SK-N-SH (cell line): Measurements from ENCODE around the gene ZNF296. TPM values are rescaled to one million over a fixed set of nuclear protein-coding genes. Genes with fewer than 3 reads are reported as not detected.

Source experiments
- CTCF ChIA-PET: fragments of 300-600, 350-600 bp; formaldehyde crosslinking; extraction: SDS; loops from one replicate; lab custom pipeline; 2021; lab: Yijun Ruan, JAX
- POLR2A ChIA-PET: fragments of 350-600 bp; sonication (Branson Sonifier 250); formaldehyde crosslinking; extraction: SDS; loops from one replicate; lab custom pipeline; 2020; ENCODE audit warnings: antibody characterized with exemption, inconsistent platforms; lab: Yijun Ruan, JAX
- DNase-seq: peaks from one replicate; pipeline ENCODE4 v3.0.0; 2012
- H2AFZ ChIP-seq: fragments of 200-600 bp; sonication (generic); 2 replicates; pipeline ENCODE4 v1.8.1; 2016; ENCODE audit warnings: antibody characterized with exemption, mild to moderate bottlenecking, low read depth
- H3F3A ChIP-seq: fragments of 200-600 bp; sonication (generic); replicated peaks from 2 replicates; pipeline ENCODE3; 2016; ENCODE audit warnings: antibody characterized with exemption, mild to moderate bottlenecking; ENCODE audit not compliant: insufficient read depth
- H3K27ac ChIP-seq, 2 experiments: fragments of 200-500 bp in 1 of 2; fragments of 200-600 bp in 1 of 2; sonication (Bioruptor generic) in 1 of 2; sonication (generic), shearing (Covaris generic) in 1 of 2; 2 replicates each; pipeline versions ENCODE4 v1.5.1 to v1.6.1; 2014 to 2016; ENCODE audit warnings: low read depth in 2 of 2, inconsistent platforms in 1 of 2, low read length in 1 of 2, mild to moderate bottlenecking in 1 of 2, mixed read lengths in 1 of 2
- H3K27me3 ChIP-seq: fragments of 200-600 bp; sonication (generic), shearing (Covaris generic); 2 replicates; pipeline ENCODE4 v1.6.1; 2016; ENCODE audit warnings: mixed run types; ENCODE audit not compliant: insufficient read depth
- H3K36me3 ChIP-seq, 2 experiments: fragments of 200-500 bp in 1 of 2; fragments of 200-600 bp in 1 of 2; sonication (Bioruptor generic) in 1 of 2; sonication (generic) in 1 of 2; replicated peaks in 1 of 2; 2 replicates each; pipeline versions ENCODE3 to v1.5.1; 2014 to 2016; ENCODE audit warnings: low read length in 1 of 2, mild to moderate bottlenecking in 1 of 2; ENCODE audit not compliant: insufficient read depth in 2 of 2, control insufficient read depth in 1 of 2
- H3K4me1 ChIP-seq, 2 experiments: fragments of 200-500 bp in 1 of 2; fragments of 200-600 bp in 1 of 2; sonication (Bioruptor generic) in 1 of 2; sonication (generic), shearing (Covaris generic) in 1 of 2; 2 replicates each; pipeline versions ENCODE4 v1.5.1 to v1.6.1; 2014 to 2016; ENCODE audit warnings: low read depth in 1 of 2, low read length in 1 of 2, mixed run types in 1 of 2; ENCODE audit not compliant: insufficient read depth in 2 of 2, control insufficient read depth in 1 of 2
- H3K4me2 ChIP-seq: fragments of 200-600 bp; sonication (generic), shearing (Covaris generic); 2 replicates; pipeline ENCODE4 v1.6.1; 2017; ENCODE audit warnings: mixed run types
- H3K4me3 ChIP-seq, 2 experiments: fragments of 200-500 bp in 1 of 2; fragments of 200-600 bp in 1 of 2; sonication (Bioruptor generic) in 1 of 2; sonication (generic), shearing (Covaris generic) in 1 of 2; 2 replicates each; pipeline versions ENCODE4 v1.5.1 to v1.8.1; 2014 to 2016; ENCODE audit warnings: low read depth in 2 of 2, inconsistent platforms in 1 of 2, low read length in 1 of 2, mild to moderate bottlenecking in 1 of 2, mixed read lengths in 1 of 2, moderate library complexity in 1 of 2
- H3K79me2 ChIP-seq: fragments of 200-600 bp; sonication (generic); 2 replicates; pipeline ENCODE4 v1.8.1; 2017; ENCODE audit warnings: mild to moderate bottlenecking; ENCODE audit not compliant: insufficient read depth
- H3K9ac ChIP-seq: fragments of 200-600 bp; sonication (generic); 2 replicates; pipeline ENCODE4 v1.6.1; 2017; ENCODE audit warnings: mixed run types
- H3K9me2 ChIP-seq: fragments of 200-600 bp; sonication (generic); 2 replicates; pipeline ENCODE4 v1.6.1; 2017; ENCODE audit warnings: mixed run types
- H3K9me3 ChIP-seq: fragments of 200-600 bp; sonication (generic); 2 replicates; pipeline ENCODE4 v1.6.1; 2017; ENCODE audit warnings: mixed run types, mild to moderate bottlenecking, moderate library complexity
- H4K20me1 ChIP-seq: fragments of 200-600 bp; sonication (generic); 2 replicates; pipeline ENCODE4 v1.6.1; 2017; ENCODE audit warnings: mild to moderate bottlenecking, mixed run types; ENCODE audit not compliant: insufficient read depth
- ELF1 ChIP-seq: IDR thresholded peaks from 2 replicates; pipeline ENCODE4 v1.4.0; 2012
- FOXJ3 ChIP-seq: sonication (generic); formaldehyde crosslinking; IDR thresholded peaks from 2 replicates; pipeline ENCODE4 v1.5.1; 2020; ENCODE audit warnings: mild to moderate bottlenecking, missing genetic modification reagents
- JUND ChIP-seq: IDR thresholded peaks from 2 replicates; pipeline ENCODE4 v1.4.0; 2012
- MEF2A ChIP-seq: IDR thresholded peaks from 2 replicates; pipeline ENCODE4 v1.4.0; 2012; ENCODE audit warnings: low read depth, borderline replicate concordance
- MXI1 ChIP-seq: IDR thresholded peaks from 2 replicates; pipeline ENCODE4 v1.6.1; 2012; ENCODE audit warnings: mild to moderate bottlenecking, low read depth, low read length, improper control_type of control experiment
- POLR2AphosphoS5 ChIP-seq: IDR thresholded peaks from 2 replicates; pipeline ENCODE4 v1.6.1; 2012; ENCODE audit warnings: low read depth, low read length
- RAD21 ChIP-seq: IDR thresholded peaks from 2 replicates; pipeline ENCODE4 v1.6.1; 2012; ENCODE audit warnings: mild to moderate bottlenecking, low read length
- RFX5 ChIP-seq: IDR thresholded peaks from 2 replicates; pipeline ENCODE4 v1.6.1; 2012; ENCODE audit warnings: mild to moderate bottlenecking, improper control_type of control experiment, low read length
- SMC3 ChIP-seq: IDR thresholded peaks from 2 replicates; pipeline ENCODE4 v1.6.1; 2012; ENCODE audit warnings: low read depth, low read length, improper control_type of control experiment
- TAF1 ChIP-seq: IDR thresholded peaks from 2 replicates; pipeline ENCODE4 v1.6.1; 2012; ENCODE audit warnings: low read depth, mild to moderate bottlenecking, low read length, moderate library complexity, borderline replicate concordance
- TEAD4 ChIP-seq: IDR thresholded peaks from 2 replicates; pipeline ENCODE4 v1.4.0; 2012; ENCODE audit warnings: mild to moderate bottlenecking, borderline replicate concordance; ENCODE audit not compliant: insufficient read depth
- WGBS: methylation state at CpG from one replicate; pipeline ENCODE4 v1.1.6; 2017; ENCODE audit warnings: low lambda C conversion rate; 5-methylcytosine and 5-hydroxymethylcytosine counted together
- polyA plus RNA-seq, 3 experiments: library from polyadenylated mRNA; depleted of rRNA; stranded (reverse); fragments of >200 nt; gene quantifications; 2 replicates each; pipeline ENCODE4 v1.2.3, GENCODE V29; 2012
- TF ChIP-seq, protein P1 (sequence below): IDR thresholded peaks from 2 replicates; pipeline ENCODE4 v1.6.1; 2012; ENCODE audit warnings: mild to moderate bottlenecking, low read depth, low read length, moderate library complexity
- TF ChIP-seq, protein P2 (sequence below): fragments of 150-350 bp; IDR thresholded peaks from 2 replicates; pipeline ENCODE4 v1.6.1; 2016; ENCODE audit warnings: mild to moderate bottlenecking, low read depth, low read length
- TF ChIP-seq, protein P3 (sequence below): IDR thresholded peaks from 2 replicates; pipeline ENCODE4 v1.4.0; 2012; ENCODE audit warnings: low read depth, borderline replicate concordance
- TF ChIP-seq, protein P4 (sequence below): fragments of 150-350 bp; IDR thresholded peaks from 2 replicates; pipeline ENCODE4 v1.6.1; 2017; ENCODE audit warnings: antibody characterized with exemption, low read length, low read depth, borderline replicate concordance
- TF ChIP-seq, protein P5 (sequence below): IDR thresholded peaks from 2 replicates; pipeline ENCODE4 v1.4.0; 2012; ENCODE audit warnings: low read depth, borderline replicate concordance
- TF ChIP-seq, protein P6 (sequence below): fragments of 200-600 bp; sonication (generic); IDR thresholded peaks from 2 replicates; pipeline ENCODE4 v1.6.1; 2017; ENCODE audit warnings: antibody characterized with exemption, mild to moderate bottlenecking, moderate library complexity
- TF ChIP-seq, protein P7 (sequence below): IDR thresholded peaks from 2 replicates; pipeline ENCODE4; 2012

The ZNF296 gene
- polyA plus RNA-seq, 1 of the 3 experiments (the other 2 are of a cell fraction): 0.21 TPM

DNA sequence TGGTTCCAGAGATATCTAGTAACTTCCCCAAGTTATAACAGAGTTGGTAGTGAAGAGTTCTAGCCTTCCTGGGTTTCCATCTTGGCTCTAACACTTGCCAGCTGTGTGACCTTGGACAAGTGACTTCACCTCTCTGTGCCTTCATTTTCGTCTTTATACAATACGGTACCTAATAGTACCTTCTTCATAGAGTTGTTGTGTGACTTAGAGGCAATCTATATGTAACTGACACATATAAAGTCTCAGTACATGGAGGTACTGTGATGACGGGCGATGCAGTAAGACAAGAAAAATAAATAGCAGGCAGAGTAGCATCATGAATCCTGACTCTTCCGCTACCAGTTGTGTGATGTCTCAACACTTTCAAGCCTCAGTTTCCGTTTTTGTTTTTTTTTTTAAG lies 45.5 kb downstream of the ZNF296 start:
- Histone ChIP-seq H3K9ac (no peak overlapping the region), H3K9me2 (no peaks in the 10 kb centered on the region), H3F3A (peaks cover 5% of the 10 kb centered on the region), H3K27me3 (no peaks in the 10 kb centered on the region), H3K27ac (no peak overlapping the region), H3K36me3 (peaks cover 0 to 14% of the 10 kb centered on the region in 2 experiments), H3K9me3 (no peaks in the 10 kb centered on the region), H4K20me1 (no peaks in the 10 kb centered on the region), H3K4me2 (no peak overlapping the region), H3K4me1 (no peaks in the 10 kb centered on the region), H3K79me2 (no peaks in the 10 kb centered on the region), H3K4me3 (no peak overlapping the region), H2AFZ (no peak overlapping the region)
- POLR2A ChIA-PET: no interaction called here
- 80% methylated on average over 6 of the region's 6 CpGs for WGBS
- no peak for DNase-seq
- CTCF ChIA-PET: interaction anchor here (1.2 to 4.5 kb wide), 2 partner anchors 14 to 28 kb away, joined by 4 to 13 read pairs; no protein-coding TSS in a partner anchor
- TF ChIP-seq, protein P1, sequence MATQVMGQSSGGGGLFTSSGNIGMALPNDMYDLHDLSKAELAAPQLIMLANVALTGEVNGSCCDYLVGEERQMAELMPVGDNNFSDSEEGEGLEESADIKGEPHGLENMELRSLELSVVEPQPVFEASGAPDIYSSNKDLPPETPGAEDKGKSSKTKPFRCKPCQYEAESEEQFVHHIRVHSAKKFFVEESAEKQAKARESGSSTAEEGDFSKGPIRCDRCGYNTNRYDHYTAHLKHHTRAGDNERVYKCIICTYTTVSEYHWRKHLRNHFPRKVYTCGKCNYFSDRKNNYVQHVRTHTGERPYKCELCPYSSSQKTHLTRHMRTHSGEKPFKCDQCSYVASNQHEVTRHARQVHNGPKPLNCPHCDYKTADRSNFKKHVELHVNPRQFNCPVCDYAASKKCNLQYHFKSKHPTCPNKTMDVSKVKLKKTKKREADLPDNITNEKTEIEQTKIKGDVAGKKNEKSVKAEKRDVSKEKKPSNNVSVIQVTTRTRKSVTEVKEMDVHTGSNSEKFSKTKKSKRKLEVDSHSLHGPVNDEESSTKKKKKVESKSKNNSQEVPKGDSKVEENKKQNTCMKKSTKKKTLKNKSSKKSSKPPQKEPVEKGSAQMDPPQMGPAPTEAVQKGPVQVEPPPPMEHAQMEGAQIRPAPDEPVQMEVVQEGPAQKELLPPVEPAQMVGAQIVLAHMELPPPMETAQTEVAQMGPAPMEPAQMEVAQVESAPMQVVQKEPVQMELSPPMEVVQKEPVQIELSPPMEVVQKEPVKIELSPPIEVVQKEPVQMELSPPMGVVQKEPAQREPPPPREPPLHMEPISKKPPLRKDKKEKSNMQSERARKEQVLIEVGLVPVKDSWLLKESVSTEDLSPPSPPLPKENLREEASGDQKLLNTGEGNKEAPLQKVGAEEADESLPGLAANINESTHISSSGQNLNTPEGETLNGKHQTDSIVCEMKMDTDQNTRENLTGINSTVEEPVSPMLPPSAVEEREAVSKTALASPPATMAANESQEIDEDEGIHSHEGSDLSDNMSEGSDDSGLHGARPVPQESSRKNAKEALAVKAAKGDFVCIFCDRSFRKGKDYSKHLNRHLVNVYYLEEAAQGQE: no peak
- TF ChIP-seq, protein P2, sequence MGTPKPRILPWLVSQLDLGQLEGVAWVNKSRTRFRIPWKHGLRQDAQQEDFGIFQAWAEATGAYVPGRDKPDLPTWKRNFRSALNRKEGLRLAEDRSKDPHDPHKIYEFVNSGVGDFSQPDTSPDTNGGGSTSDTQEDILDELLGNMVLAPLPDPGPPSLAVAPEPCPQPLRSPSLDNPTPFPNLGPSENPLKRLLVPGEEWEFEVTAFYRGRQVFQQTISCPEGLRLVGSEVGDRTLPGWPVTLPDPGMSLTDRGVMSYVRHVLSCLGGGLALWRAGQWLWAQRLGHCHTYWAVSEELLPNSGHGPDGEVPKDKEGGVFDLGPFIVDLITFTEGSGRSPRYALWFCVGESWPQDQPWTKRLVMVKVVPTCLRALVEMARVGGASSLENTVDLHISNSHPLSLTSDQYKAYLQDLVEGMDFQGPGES: no peak
- TF ChIP-seq MXI1 (no peak), TAF1 (no peak), SMC3 (no peak), RAD21 (no peak), MEF2A (no peak), POLR2AphosphoS5 (no peak), RFX5 (no peak), TEAD4 (no peak), ELF1 (no peak), JUND (no peak), FOXJ3 (CRISPR knock-in tag) (no peak)
- TF ChIP-seq, protein P3, sequence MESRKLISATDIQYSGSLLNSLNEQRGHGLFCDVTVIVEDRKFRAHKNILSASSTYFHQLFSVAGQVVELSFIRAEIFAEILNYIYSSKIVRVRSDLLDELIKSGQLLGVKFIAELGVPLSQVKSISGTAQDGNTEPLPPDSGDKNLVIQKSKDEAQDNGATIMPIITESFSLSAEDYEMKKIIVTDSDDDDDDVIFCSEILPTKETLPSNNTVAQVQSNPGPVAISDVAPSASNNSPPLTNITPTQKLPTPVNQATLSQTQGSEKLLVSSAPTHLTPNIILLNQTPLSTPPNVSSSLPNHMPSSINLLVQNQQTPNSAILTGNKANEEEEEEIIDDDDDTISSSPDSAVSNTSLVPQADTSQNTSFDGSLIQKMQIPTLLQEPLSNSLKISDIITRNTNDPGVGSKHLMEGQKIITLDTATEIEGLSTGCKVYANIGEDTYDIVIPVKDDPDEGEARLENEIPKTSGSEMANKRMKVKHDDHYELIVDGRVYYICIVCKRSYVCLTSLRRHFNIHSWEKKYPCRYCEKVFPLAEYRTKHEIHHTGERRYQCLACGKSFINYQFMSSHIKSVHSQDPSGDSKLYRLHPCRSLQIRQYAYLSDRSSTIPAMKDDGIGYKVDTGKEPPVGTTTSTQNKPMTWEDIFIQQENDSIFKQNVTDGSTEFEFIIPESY: no peak
- TF ChIP-seq, protein P4, sequence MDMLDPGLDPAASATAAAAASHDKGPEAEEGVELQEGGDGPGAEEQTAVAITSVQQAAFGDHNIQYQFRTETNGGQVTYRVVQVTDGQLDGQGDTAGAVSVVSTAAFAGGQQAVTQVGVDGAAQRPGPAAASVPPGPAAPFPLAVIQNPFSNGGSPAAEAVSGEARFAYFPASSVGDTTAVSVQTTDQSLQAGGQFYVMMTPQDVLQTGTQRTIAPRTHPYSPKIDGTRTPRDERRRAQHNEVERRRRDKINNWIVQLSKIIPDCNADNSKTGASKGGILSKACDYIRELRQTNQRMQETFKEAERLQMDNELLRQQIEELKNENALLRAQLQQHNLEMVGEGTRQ: no peak
- TF ChIP-seq, protein P5, sequence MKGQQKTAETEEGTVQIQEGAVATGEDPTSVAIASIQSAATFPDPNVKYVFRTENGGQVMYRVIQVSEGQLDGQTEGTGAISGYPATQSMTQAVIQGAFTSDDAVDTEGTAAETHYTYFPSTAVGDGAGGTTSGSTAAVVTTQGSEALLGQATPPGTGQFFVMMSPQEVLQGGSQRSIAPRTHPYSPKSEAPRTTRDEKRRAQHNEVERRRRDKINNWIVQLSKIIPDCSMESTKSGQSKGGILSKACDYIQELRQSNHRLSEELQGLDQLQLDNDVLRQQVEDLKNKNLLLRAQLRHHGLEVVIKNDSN: no peak
- TF ChIP-seq, protein P6, sequence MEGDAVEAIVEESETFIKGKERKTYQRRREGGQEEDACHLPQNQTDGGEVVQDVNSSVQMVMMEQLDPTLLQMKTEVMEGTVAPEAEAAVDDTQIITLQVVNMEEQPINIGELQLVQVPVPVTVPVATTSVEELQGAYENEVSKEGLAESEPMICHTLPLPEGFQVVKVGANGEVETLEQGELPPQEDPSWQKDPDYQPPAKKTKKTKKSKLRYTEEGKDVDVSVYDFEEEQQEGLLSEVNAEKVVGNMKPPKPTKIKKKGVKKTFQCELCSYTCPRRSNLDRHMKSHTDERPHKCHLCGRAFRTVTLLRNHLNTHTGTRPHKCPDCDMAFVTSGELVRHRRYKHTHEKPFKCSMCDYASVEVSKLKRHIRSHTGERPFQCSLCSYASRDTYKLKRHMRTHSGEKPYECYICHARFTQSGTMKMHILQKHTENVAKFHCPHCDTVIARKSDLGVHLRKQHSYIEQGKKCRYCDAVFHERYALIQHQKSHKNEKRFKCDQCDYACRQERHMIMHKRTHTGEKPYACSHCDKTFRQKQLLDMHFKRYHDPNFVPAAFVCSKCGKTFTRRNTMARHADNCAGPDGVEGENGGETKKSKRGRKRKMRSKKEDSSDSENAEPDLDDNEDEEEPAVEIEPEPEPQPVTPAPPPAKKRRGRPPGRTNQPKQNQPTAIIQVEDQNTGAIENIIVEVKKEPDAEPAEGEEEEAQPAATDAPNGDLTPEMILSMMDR: no peak
- TF ChIP-seq, protein P7, sequence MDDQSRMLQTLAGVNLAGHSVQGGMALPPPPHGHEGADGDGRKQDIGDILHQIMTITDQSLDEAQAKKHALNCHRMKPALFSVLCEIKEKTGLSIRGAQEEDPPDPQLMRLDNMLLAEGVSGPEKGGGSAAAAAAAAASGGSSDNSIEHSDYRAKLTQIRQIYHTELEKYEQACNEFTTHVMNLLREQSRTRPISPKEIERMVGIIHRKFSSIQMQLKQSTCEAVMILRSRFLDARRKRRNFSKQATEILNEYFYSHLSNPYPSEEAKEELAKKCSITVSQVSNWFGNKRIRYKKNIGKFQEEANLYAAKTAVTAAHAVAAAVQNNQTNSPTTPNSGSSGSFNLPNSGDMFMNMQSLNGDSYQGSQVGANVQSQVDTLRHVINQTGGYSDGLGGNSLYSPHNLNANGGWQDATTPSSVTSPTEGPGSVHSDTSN: no peak
